ENCODE measurements around the gene PPP3CA. TPM values are rescaled to one million over a fixed set of nuclear protein-coding genes. Genes with fewer than 3 reads are reported as not detected.

Gene PPP3CA
- total RNA-seq, 1 donor from 2014 or later, result 40.2 TPM

DNA sequence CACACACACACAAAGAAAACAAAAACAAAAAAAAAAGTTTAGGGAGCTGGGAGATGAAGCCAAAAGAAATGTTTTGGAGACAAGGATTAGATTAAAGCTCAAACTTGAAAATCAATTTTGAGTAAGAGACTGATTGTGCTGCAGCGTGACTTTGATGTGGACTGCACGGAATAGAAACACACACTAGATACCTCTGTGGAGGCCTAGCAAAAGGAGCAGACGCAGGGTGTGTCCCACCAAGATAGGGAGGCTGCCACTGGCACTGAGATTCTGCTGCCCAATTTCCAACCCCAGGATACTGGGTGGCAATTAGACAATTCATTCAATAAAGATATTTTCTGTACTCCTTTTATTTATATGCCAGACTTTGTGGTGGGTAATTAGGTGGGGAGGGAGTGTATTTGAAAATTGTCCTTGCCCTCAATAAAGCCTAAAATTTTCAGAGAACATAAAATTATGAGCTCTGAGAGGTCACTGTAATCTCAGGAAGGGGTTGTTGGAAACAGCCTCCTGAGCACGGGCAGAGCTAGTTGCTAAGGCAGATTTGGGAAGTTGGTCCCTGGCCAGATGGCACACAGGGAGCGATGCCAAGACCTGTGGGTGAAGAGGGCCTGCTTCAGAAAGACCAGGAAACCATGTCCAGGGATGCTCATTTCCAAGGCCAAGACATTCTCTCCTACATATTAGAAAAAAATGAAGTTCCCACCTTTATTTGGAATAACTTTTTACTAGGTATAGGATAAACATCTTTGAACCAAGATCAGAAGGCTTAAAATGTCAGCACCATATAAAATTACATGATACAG, 1.9 kb upstream of the PPP3CA start:
- Histone ChIP-seq H3K4me3 (ENCODE audit: low read length in 3 of 3) (peak overlapping the region; percentile 9 to 91 (median 13)), H3K9me3 (ENCODE audit: control insufficient read depth in 3 of 3, low read length in 3 of 3) (no peaks in the 10 kb centered on the region), H3K36me3 (ENCODE audit: control insufficient read depth in 3 of 3, insufficient read depth in 3 of 3, low read length in 3 of 3) (no peaks in the 10 kb centered on the region), H3K9ac (ENCODE audit: low read depth in 1 of 3, low read length in 3 of 3) (peak overlapping the region in 2 of 3 donors; percentile 40 to 94), H3K27ac (ENCODE audit: low read depth, low read length) (peak overlapping the region; percentile 97), H3K27me3 (ENCODE audit: control insufficient read depth in 3 of 3, insufficient read depth in 3 of 3, low read length in 3 of 3) (no peaks in the 10 kb centered on the region), H3K4me1 (ENCODE audit: control insufficient read depth in 3 of 3, insufficient read depth in 3 of 3, low read length in 3 of 3) (peaks cover 11 to 24% (median 24%) of the 10 kb centered on the region in 3 donors)

- Histone ChIP-seq H3K27ac (ENCODE audit: low read depth, low read length) (peak overlapping the region; percentile 97), H3K27me3 (ENCODE audit: control insufficient read depth in 3 of 3, insufficient read depth in 3 of 3, low read length in 3 of 3) (no peaks in the 10 kb centered on the region), H3K36me3 (ENCODE audit: control insufficient read depth in 3 of 3, insufficient read depth in 3 of 3, low read length in 3 of 3) (no peaks in the 10 kb centered on the region), H3K9ac (ENCODE audit: low read depth in 1 of 3, low read length in 3 of 3) (peak overlapping the region; percentile 94 to 98 (median 94)), H3K9me3 (ENCODE audit: control insufficient read depth in 3 of 3, low read length in 3 of 3) (no peaks in the 10 kb centered on the region), H3K4me1 (ENCODE audit: control insufficient read depth in 3 of 3, insufficient read depth in 3 of 3, low read length in 3 of 3) (peaks cover 18 to 24% (median 24%) of the 10 kb centered on the region in 3 donors), H3K4me3 (ENCODE audit: low read length in 3 of 3) (peak overlapping the region; percentile 91 to 99 (median 97))
Measured at GRCh38 chr4:101348367-101348827, 1.1 kb upstream of the PPP3CA start.

- peak overlapping the region; percentile 94 to 98 (median 94) for H3K9ac ChIP-seq (ENCODE audit: low read depth in 1 of 3, low read length in 3 of 3)
- H3K4me1 ChIP-seq (ENCODE audit: control insufficient read depth in 3 of 3, insufficient read depth in 3 of 3, low read length in 3 of 3), result peaks cover 19 to 24% (median 24%) of the 10 kb centered on the region in 3 donors
- no peaks in the 10 kb centered on the region for H3K36me3 ChIP-seq (ENCODE audit: control insufficient read depth in 3 of 3, insufficient read depth in 3 of 3, low read length in 3 of 3)
- peak overlapping the region; percentile 91 to 99 (median 97) for H3K4me3 ChIP-seq (ENCODE audit: low read length in 3 of 3)
- H3K27me3 ChIP-seq (ENCODE audit: control insufficient read depth in 3 of 3, insufficient read depth in 3 of 3, low read length in 3 of 3), result no peaks in the 10 kb centered on the region
- H3K9me3 ChIP-seq (ENCODE audit: control insufficient read depth in 3 of 3, low read length in 3 of 3), result no peaks in the 10 kb centered on the region
- H3K27ac ChIP-seq (ENCODE audit: low read depth, low read length), result peak overlapping the region; percentile 97
Measured at GRCh38 chr4:101347557-101348366, 436 bp upstream of the PPP3CA start.

DNA sequence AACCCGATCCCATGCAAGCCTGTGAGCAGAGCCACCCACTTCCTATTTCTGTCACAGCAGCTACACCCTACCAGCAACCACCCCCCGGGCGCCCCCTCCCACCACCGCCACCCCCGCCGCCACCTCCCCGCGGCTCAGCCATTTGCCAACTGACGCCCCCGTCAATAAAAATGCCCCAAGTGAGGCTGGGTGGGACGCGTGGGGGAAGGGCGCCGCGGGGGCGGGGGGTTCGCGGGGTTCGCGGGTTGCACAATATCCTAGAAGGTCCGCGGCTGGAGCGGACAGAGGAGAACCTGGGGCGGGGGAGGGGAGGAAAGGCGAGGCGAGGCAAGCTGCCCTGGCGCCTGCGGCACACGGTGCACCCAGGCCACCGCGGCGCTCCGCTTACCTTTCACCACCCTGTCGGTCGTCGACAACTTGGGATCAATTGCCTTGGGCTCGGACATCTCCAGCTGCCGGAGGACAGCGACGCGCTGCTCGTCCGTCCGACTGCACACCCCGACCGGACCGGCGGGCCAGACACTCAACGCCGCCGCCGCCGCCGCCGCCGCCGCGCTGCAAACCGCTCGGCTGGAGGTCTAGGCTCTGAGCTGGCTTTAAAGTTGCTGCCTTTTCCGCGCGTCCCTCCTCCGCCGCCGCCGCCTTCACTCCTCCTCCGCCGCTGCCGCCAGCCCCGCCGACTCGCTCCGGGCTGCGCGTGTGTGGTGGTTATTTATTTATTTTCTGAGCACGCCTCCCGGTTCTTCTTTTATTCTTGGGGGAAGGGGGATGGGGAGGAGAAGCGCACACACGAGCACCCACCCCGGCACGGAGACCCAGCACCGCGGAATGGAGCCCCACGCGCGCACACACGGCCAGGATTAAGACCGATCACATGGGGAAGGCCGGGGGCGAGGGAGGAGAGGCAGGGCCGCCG, 717 bp downstream of the PPP3CA start:
- H3K9ac ChIP-seq (ENCODE audit: low read depth in 1 of 3, low read length in 3 of 3), result peak overlapping the region; percentile 82 to 88 (median 83)
- H3K4me1 ChIP-seq (ENCODE audit: control insufficient read depth in 3 of 3, insufficient read depth in 3 of 3, low read length in 3 of 3), result peaks cover 19 to 24% (median 24%) of the 10 kb centered on the region in 3 donors
- peak overlapping the region; percentile 97 for H3K27ac ChIP-seq (ENCODE audit: low read depth, low read length)
- H3K9me3 ChIP-seq (ENCODE audit: control insufficient read depth in 3 of 3, low read length in 3 of 3), result no peaks in the 10 kb centered on the region
- no peaks in the 10 kb centered on the region for H3K36me3 ChIP-seq (ENCODE audit: control insufficient read depth in 3 of 3, insufficient read depth in 3 of 3, low read length in 3 of 3)
- no peaks in the 10 kb centered on the region for H3K27me3 ChIP-seq (ENCODE audit: control insufficient read depth in 3 of 3, insufficient read depth in 3 of 3, low read length in 3 of 3)
- peak overlapping the region; percentile 84 to 89 (median 89) for H3K4me3 ChIP-seq (ENCODE audit: low read length in 3 of 3)

DNA sequence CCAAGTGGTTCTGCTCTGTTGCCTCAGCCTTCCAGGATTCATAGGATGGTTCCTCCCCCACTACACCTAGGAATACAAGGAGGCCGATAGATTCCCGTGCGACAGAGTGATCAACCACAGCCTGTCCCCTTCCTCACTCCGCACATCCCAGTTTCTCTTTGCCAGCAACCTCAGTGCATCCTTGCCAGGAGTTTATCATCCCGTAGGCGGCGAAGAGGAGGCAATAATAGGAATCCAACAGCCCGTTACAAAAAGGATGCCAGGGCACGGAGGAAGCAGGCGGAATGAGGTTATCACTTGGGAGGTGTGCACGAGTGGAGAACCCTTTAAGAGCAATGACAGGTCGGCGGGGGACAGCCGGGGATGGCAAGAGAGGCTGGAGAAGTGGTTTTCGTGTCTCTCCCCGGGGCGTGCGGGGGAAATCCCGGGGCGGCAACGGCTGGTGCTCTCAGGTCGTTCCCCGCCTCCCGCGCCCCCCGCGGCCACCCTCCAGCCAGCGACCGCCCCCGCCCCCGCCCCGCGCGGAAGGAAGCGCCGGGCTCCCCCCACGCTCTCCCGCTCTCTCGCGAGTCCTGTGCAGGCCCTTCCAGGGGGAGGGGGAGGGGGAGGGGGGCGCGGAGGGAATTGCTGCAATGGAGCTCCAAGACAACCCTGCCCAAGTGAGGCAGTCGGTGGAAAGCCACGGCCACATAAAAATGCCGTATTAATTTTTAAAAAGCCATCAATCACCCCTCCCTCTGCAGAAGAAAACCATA, 1.6 kb downstream of the PPP3CA start:
- no peaks in the 10 kb centered on the region for H3K36me3 ChIP-seq (ENCODE audit: control insufficient read depth in 3 of 3, insufficient read depth in 3 of 3, low read length in 3 of 3)

DNA sequence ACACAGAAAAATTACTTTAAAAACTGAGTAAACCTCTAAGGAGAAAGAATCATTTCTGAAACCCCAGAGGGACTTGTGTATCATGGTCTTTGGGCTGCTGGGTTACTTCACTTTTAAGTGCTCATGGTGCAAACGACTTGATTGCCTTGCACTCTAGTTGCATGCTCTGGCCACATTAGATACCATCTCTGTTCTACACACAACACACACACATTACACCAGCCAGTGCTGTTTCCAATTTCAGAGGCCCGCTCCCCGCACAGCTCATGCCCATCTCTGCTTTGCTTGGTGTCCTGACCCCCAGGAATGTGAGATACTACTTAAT, 2.1 kb downstream of the PPP3CA start:
- H3K36me3 ChIP-seq (ENCODE audit: control insufficient read depth in 3 of 3, insufficient read depth in 3 of 3, low read length in 3 of 3), result no peaks in the 10 kb centered on the region
- H3K9me3 ChIP-seq (ENCODE audit: control insufficient read depth in 3 of 3, low read length in 3 of 3), result no peaks in the 10 kb centered on the region
- H3K27ac ChIP-seq (ENCODE audit: low read depth, low read length), result peak overlapping the region; percentile 97
- H3K4me3 ChIP-seq (ENCODE audit: low read length in 3 of 3), result peak overlapping the region; percentile 66 to 91 (median 83)
- H3K9ac ChIP-seq (ENCODE audit: low read depth in 1 of 3, low read length in 3 of 3), result peak overlapping the region; percentile 57 to 76 (median 67)
- no peaks in the 10 kb centered on the region for H3K27me3 ChIP-seq (ENCODE audit: control insufficient read depth in 3 of 3, insufficient read depth in 3 of 3, low read length in 3 of 3)
- peaks cover 19 to 24% (median 24%) of the 10 kb centered on the region in 3 donors for H3K4me1 ChIP-seq (ENCODE audit: control insufficient read depth in 3 of 3, insufficient read depth in 3 of 3, low read length in 3 of 3)

More for the DNA sequence above, 1.6 kb downstream of the PPP3CA start:
- Histone ChIP-seq H3K27ac (ENCODE audit: low read depth, low read length) (peak overlapping the region; percentile 97), H3K4me1 (ENCODE audit: control insufficient read depth in 3 of 3, insufficient read depth in 3 of 3, low read length in 3 of 3) (peaks cover 19 to 24% (median 24%) of the 10 kb centered on the region in 3 donors), H3K4me3 (ENCODE audit: low read length in 3 of 3) (peak overlapping the region; percentile 84 to 91 (median 89)), H3K27me3 (ENCODE audit: control insufficient read depth in 3 of 3, insufficient read depth in 3 of 3, low read length in 3 of 3) (no peaks in the 10 kb centered on the region), H3K9ac (ENCODE audit: low read depth in 1 of 3, low read length in 3 of 3) (peak overlapping the region; percentile 57 to 76 (median 67)), H3K9me3 (ENCODE audit: control insufficient read depth in 3 of 3, low read length in 3 of 3) (no peaks in the 10 kb centered on the region)

DNA sequence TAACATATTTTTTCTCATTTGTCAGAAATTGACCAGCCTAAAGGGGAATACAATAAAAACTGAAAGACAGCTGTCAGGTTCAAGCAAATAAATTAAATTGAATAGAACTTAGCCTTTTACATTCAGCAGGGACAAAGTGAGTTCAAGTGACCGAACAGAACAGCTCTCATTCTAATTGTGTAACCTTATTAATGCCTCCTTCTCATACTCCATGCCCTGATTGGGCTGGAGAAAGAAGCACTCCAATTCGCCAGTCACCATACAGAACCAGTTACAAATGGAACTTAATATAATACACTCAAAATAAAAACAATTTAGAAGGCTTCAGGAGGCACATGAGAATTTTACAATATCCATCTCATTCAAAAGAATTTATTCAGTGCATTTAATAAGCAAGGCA, 8.0 kb downstream of the PPP3CA start:
- no peaks in the 10 kb centered on the region for H3K36me3 ChIP-seq (ENCODE audit: control insufficient read depth in 3 of 3, insufficient read depth in 3 of 3, low read length in 3 of 3)
- no peak overlapping the region for H3K27ac ChIP-seq (ENCODE audit: low read depth, low read length)
- no peak overlapping the region for H3K4me3 ChIP-seq (ENCODE audit: low read length in 3 of 3)
- H3K27me3 ChIP-seq (ENCODE audit: control insufficient read depth in 3 of 3, insufficient read depth in 3 of 3, low read length in 3 of 3), result no peaks in the 10 kb centered on the region
- H3K9ac ChIP-seq (ENCODE audit: low read depth in 1 of 3, low read length in 3 of 3), result no peak overlapping the region
- H3K9me3 ChIP-seq (ENCODE audit: control insufficient read depth in 3 of 3, low read length in 3 of 3), result no peaks in the 10 kb centered on the region
- H3K4me1 ChIP-seq (ENCODE audit: control insufficient read depth in 3 of 3, insufficient read depth in 3 of 3, low read length in 3 of 3), result peaks cover 3 to 12% (median 6%) of the 10 kb centered on the region in 3 donors

DNA sequence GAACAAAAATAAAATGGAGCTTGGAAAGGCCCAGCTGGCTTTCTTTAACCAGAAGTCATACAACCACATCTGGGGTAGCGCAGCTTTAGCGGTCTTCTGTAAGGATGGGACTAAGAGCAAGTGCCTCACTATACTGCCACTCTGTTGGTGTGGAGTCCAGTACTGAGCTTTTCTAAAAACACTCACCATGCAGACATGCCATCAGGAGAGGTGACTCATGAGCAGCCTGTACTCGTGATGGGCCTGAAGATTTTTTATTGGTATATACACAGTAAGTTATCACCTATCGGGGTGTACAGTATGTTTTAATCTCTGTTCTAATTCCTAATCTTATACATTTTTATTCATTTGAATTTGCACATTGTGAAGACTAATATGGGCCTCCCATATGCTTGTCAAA, 9.6 kb downstream of the PPP3CA start:
- no peaks in the 10 kb centered on the region for H3K9me3 ChIP-seq (ENCODE audit: control insufficient read depth in 3 of 3, low read length in 3 of 3)
- H3K36me3 ChIP-seq (ENCODE audit: control insufficient read depth in 3 of 3, insufficient read depth in 3 of 3, low read length in 3 of 3), result no peaks in the 10 kb centered on the region
- no peaks in the 10 kb centered on the region for H3K27me3 ChIP-seq (ENCODE audit: control insufficient read depth in 3 of 3, insufficient read depth in 3 of 3, low read length in 3 of 3)
- H3K4me3 ChIP-seq (ENCODE audit: low read length in 3 of 3), result no peak overlapping the region
- no peak overlapping the region for H3K9ac ChIP-seq (ENCODE audit: low read depth in 1 of 3, low read length in 3 of 3)
- no peak overlapping the region for H3K27ac ChIP-seq (ENCODE audit: low read depth, low read length)
- H3K4me1 ChIP-seq (ENCODE audit: control insufficient read depth in 3 of 3, insufficient read depth in 3 of 3, low read length in 3 of 3), result peaks cover 3 to 6% (median 5%) of the 10 kb centered on the region in 3 donors
